Heart right ventricle (tissue), 16 donors: ENCODE results near the gene NKX6-2. TPM values are rescaled to one million over a fixed set of nuclear protein-coding genes. Genes with fewer than 3 reads are reported as not detected.

ENCODE experiments used
- ATAC-seq, 8 donors: fragments of 200-7000 bp; cut with Tn5 transposase; one replicate each; pipeline ENCODE4 v1.9.1; 2020; ENCODE audit warnings: mild to moderate bottlenecking in 8 of 8, moderate library complexity in 8 of 8, moderate number of reproducible peaks in 1 of 8
- DNase-seq, 2 donors: peaks; one replicate each; pipeline ENCODE4 v3.0.0-alpha.2; 2020
- H3K27ac ChIP-seq, 10 donors: fragments of 200-600 bp; sonication (generic) in 2 of 10; one replicate each; pipeline versions ENCODE4 v1.5.0 to v1.8.0; 2020 to 2022; ENCODE audit warnings: mild to moderate bottlenecking in 3 of 10
- H3K27me3 ChIP-seq, 7 donors: fragments of 200-600 bp; one replicate each; pipeline ENCODE4 v1.8.0; 2021 to 2022; ENCODE audit warnings: mild to moderate bottlenecking in 2 of 7
- H3K36me3 ChIP-seq, 9 donors: fragments of 200-600 bp; sonication (generic) in 1 of 9; one replicate each; pipeline versions ENCODE4 v1.5.0 to v1.8.0; 2020 to 2022; ENCODE audit warnings: mild to moderate bottlenecking in 2 of 9
- H3K4me1 ChIP-seq, 9 donors: fragments of 200-600 bp; sonication (generic) in 1 of 9; one replicate each; pipeline versions ENCODE4 v1.5.0 to v1.8.0; 2020 to 2022; ENCODE audit warnings: mild to moderate bottlenecking in 4 of 9
- H3K4me3 ChIP-seq, 10 donors: fragments of 200-600 bp; sonication (generic) in 2 of 10; one replicate each; pipeline versions ENCODE4 v1.5.0 to v1.8.0; 2020 to 2022; ENCODE audit warnings: mild to moderate bottlenecking in 7 of 10, moderate library complexity in 2 of 10
- H3K9me3 ChIP-seq, 11 donors: fragments of 200-600 bp in 10 of 11; sonication (generic) in 2 of 11; one replicate each; pipeline versions ENCODE4 v1.5.0 to v1.8.0; 2013 to 2022; ENCODE audit warnings: mild to moderate bottlenecking in 2 of 11, control low read depth in 1 of 11, moderate library complexity in 1 of 11
- WGBS, 2 donors: extraction: QIAGEN DNeasy Blood & Tissue Kit; methylation state at CpG; one replicate each; pipeline ENCODE4 v1.1.7; 2013; ENCODE audit warnings: inconsistent platforms in 1 of 2; 5-methylcytosine and 5-hydroxymethylcytosine counted together
- intact Hi-C, 10 donors: fragments of 100-400 bp; cut with DNase I; formaldehyde crosslinking; loops; one replicate each; pipeline versions ENCODE4 v1.11.1 to v1.14.2; 2022
- long read RNA-seq, 3 donors: library from polyadenylated mRNA; unstranded; transcript quantifications; one replicate each; pipeline ENCODE4 v2.0.0, GENCODE V29; 2020 to 2021
- polyA plus RNA-seq, 2 donors: library from polyadenylated mRNA; stranded (reverse); fragments of 200-250 nt; gene quantifications; one replicate each; pipeline ENCODE4 v1.2.3, GENCODE V29; 2013
- total RNA-seq, 10 donors: library from RNA; stranded (reverse); fragmentation: NEBNext Ultra II Directional in 3 of 10; extraction: Animal tissue kit (Norgen Biotek cat#: 25700) in 3 of 10; gene quantifications; one replicate each; pipeline versions ENCODE4 v1.2.1 to v1.2.4, GENCODE V29; 2021 to 2023
- TF ChIP-seq, protein P1 (sequence below), 9 donors: fragments of 200-600 bp; sonication (generic) in 2 of 9; IDR thresholded peaks; one replicate each; pipeline versions ENCODE4 v1.5.0 to v1.8.0; 2021 to 2022; ENCODE audit warnings: antibody characterized with exemption in 9 of 9, mild to moderate bottlenecking in 5 of 9, moderate library complexity in 1 of 9
- donor health status: Arrhythmogenic right ventricular cardiomyopathy.
- donor health status: ischemic (EF 13 %, LVEDD 7.1; RV severe dilation, severe dysfunction).
- donor health status: healthy with polysubstance abuse.
- donor health status: DM: no; HTN: yes; CAD: no.
- donor health status: DM: no; HTN: no; CAD: no.
- donor health status: ischemic (EF 25% LVEDD 6.9; RV normal size, moderate dysfunction).
- donor health status: ischemic (EF 25% LVEDD 5.7; RV mildly dilated, moderate dysfunction).
- donor health status: healthy.
- donor health status: DM: yes; HTN: yes; CAD: no.
- donor health status: Ischemic cardiomyopathy.
- donor health status: ischemic (EF 35%, LVEDD 5.7; RV mildly dilated, moderate dysfunction).
- donor health status: nonischemic (EF 11% LVEDD 7.7; RV severe dilation, severe dysfunction).
- donor health status: DM: yes; HTN: yes; CAD: no.
- donor health status: PGD.
- donor health status: ischemic (EF 29% LVEDD 5.4; RV normal size, mild dysfunction).
- donor health status: nonischemic (EF 23%, LVEDD 6.1; RV moderate dilation, normal function).

Gene NKX6-2
- total RNA-seq (not detected), polyA plus RNA-seq (under 1 TPM; 0.17 to 0.51 TPM)
- long read RNA-seq, donor 1: 0 reads
- long read RNA-seq, donor 2: 0 reads
- long read RNA-seq, donor 3, partial matches to known transcripts: 0 of 10 reads
- long read RNA-seq, donor 3, other reads (novel, unspliced or antisense): 10 of 10 reads

DNA sequence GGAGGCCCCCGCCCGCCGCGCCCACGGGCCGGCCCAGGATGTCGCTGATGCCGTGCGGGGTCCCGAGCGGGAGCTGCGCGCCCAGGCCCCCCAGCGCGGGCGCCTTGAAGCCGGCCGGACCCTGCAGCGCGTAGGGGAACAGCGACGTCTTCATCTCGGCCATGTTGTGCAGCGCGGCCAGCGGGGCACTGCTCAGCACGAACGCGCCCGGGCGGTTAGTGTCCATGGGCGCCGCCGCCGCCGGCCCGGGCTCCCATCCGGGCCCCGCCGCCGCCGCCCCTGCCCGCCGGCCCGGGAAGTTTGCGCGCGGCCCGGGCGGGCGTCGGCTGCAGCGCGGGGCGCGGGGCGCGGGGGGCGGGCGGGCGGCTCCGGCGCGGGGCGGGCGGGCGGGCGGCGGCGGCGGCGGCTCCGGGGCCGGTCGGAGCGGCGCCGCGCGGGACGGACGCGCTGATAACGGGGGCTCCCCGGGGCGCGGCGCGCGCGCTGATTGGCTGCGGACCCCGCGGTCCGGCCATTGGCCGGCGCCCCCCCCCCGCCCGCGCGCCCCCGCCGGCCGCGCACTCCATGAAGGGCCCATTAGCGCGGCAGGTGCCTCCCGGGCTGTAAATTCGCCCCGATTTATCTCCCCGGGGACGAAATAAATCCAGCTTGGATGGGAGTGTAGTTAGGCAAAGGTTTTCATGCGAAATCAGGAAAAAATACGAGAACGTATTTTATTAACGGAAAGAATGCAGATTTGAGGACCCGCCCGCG, at the start of gene NKX6-2:
Gene NKX6-2, minus strand, starts transcription at position 425 of the 753 bp plus-strand sequence. Its CDS starts 199 bp downstream, at position 226.
- ATAC-seq (no peak), DNase-seq (no peak)
- TF ChIP-seq, protein P1, sequence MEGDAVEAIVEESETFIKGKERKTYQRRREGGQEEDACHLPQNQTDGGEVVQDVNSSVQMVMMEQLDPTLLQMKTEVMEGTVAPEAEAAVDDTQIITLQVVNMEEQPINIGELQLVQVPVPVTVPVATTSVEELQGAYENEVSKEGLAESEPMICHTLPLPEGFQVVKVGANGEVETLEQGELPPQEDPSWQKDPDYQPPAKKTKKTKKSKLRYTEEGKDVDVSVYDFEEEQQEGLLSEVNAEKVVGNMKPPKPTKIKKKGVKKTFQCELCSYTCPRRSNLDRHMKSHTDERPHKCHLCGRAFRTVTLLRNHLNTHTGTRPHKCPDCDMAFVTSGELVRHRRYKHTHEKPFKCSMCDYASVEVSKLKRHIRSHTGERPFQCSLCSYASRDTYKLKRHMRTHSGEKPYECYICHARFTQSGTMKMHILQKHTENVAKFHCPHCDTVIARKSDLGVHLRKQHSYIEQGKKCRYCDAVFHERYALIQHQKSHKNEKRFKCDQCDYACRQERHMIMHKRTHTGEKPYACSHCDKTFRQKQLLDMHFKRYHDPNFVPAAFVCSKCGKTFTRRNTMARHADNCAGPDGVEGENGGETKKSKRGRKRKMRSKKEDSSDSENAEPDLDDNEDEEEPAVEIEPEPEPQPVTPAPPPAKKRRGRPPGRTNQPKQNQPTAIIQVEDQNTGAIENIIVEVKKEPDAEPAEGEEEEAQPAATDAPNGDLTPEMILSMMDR (IDR thresholded peaks at IDR 0.05): no peak
- peaks cover 0 to 30% (median 21%) of the 10 kb centered on the region in 9 donors for H3K36me3 ChIP-seq
- H3K9me3 ChIP-seq: no peaks in the 10 kb centered on the region
- H3K4me1 ChIP-seq: peaks cover 0 to 40% (median 27%) of the 10 kb centered on the region in 9 donors
- H3K27ac ChIP-seq: no peak within 1 kb of the TSS
- peak within 1 kb of the TSS in 3 of 10 donors; percentile 5 to 22 (median 18) for H3K4me3 ChIP-seq
- intact Hi-C loops: loop anchor here in 2 of 10 donors (10.0 kb wide), 1 partner anchor 131 kb away; no protein-coding TSS in a partner anchor
- 2 to 3% methylated on average over 51 to 118 of the region's 119 CpGs for WGBS, 2 donors
- H3K27me3 ChIP-seq: peaks cover 46 to 79% (median 70%) of the 10 kb centered on the region in 7 donors

DNA sequence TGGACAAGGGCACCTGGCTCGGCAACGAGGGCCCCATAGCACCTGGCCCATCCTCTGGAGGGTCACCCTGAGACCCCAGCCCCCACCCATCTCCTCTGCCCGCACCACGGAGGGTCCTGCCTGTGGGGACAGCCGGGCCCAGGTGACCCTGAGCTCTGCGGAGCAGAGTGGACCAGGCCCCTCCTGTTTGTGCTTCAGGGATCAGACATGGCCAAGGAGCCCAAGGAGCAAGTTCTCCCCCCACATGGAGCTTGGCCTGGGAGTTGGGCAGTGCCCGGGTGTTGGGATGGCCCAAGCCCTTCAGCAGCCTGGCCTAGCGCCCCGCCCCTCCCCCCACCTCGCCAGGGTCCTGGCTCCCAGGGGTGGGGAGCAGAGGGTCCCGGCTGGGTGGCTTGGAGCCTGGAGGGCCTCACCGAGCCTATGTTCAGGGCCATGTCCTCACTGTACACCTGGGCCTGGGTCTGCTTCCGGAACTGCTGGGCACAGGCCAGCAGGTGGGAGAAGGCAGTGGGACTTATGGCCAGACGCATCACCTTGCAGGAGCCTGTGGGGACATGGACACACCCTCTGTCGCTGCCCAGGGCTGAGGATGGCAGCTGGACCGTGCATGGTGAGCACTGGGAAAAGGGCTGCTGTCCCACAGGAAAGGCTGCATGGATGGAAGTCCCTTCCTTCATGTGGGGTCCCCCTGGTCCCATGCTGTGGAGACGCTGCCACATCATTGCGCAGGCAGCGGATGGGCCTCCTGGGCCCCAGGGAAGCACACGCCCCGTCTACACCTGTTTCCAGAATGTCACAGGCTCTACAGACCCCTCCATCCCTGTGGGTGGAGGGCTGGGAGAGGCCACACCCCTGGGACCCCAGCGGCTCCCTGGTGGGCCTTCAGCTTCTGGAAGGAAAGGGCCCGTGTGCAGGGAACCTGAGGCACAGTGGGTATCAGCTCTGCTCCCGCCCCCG, 49.2 kb upstream of the NKX6-2 start:
- Histone ChIP-seq H3K27me3 (peaks cover 0 to 73% (median 44%) of the 10 kb centered on the region in 7 donors), H3K4me3 (no peak overlapping the region), H3K36me3 (no peaks in the 10 kb centered on the region), H3K9me3 (no peaks in the 10 kb centered on the region), H3K4me1 (peaks cover 0 to 8% (median 0%) of the 10 kb centered on the region in 9 donors), H3K27ac (no peak overlapping the region)
- ATAC-seq (peak in 1 of 8 donors; percentile 9), DNase-seq (no peak)
- 83 to 86% methylated on average over 25 of the region's 25 CpGs for WGBS, 2 donors
- TF ChIP-seq, protein P1 (IDR thresholded peaks at IDR 0.05): no peak
- intact Hi-C loops: loop anchor here in 5 of 10 donors (5.0 to 10.0 kb wide), 2 partner anchors 287 to 290 kb away; no protein-coding TSS in a partner anchor

DNA sequence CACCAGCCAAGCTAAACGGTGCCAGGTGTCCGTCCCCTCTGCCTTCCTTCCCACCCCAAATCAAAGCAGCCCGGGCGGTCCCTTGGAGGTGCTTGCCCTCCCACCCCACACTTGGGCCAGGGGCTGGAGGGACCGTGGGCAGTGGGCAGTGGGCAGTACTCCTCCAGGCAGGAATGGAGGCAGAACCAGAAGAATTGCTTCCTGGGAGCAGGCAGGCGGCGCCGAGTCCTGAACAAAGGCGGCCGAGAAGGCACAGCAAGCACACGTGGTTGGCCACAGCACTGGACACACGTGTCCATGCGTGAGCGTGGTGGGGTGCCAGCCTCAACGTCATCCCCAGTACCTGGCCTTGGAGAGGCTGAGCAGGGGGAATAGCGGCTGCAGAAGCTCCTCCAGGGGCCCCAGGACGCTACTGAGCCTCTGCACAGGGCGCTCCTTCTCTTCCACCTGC, 48.4 kb upstream of the NKX6-2 start:
- ATAC-seq (no peak), DNase-seq (no peak)
- Histone ChIP-seq H3K27ac (no peak overlapping the region), H3K9me3 (no peaks in the 10 kb centered on the region), H3K4me3 (no peak overlapping the region), H3K4me1 (peaks cover 0 to 8% (median 0%) of the 10 kb centered on the region in 9 donors), H3K27me3 (peaks cover 0 to 76% (median 44%) of the 10 kb centered on the region in 7 donors), H3K36me3 (no peaks in the 10 kb centered on the region)
- intact Hi-C loops: loop anchor here in 3 of 10 donors (10.0 kb wide), 1 partner anchor 290 kb away; no protein-coding TSS in a partner anchor
- WGBS, 2 donors: 88 to 91% methylated on average over 18 of the region's 18 CpGs
- TF ChIP-seq, protein P1 (IDR thresholded peaks at IDR 0.05): no peak
